Immature natural killer cell (primary cell): ENCODE results near the gene ACTA1. TPM values are rescaled to one million over a fixed set of nuclear protein-coding genes. Genes with fewer than 3 reads are reported as not detected.

Source experiments
- DNase-seq, 3 donors: peaks; one replicate each; pipeline ENCODE4 v3.0.0; 2022; ENCODE audit warnings: mixed read lengths in 1 of 3
- H3K27ac Mint-ChIP-seq, 6 donors: one replicate each; pipeline ENCODE4 v1.8.0; 2020; ENCODE audit warnings: mixed read lengths in 6 of 6, mild to moderate bottlenecking in 5 of 6, inconsistent platforms in 4 of 6, moderate library complexity in 3 of 6
- H3K27me3 Mint-ChIP-seq, 3 donors: one replicate each; pipeline ENCODE4 v1.8.0; 2020 to 2021; ENCODE audit warnings: low read depth in 3 of 3, mild to moderate bottlenecking in 3 of 3, mixed read lengths in 3 of 3, moderate library complexity in 3 of 3, inconsistent platforms in 1 of 3
- H3K36me3 Mint-ChIP-seq, 3 donors: one replicate each; pipeline ENCODE4 v1.8.0; 2020; ENCODE audit warnings: mixed read lengths in 3 of 3, inconsistent platforms in 2 of 3, mild to moderate bottlenecking in 2 of 3
- H3K4me1 Mint-ChIP-seq, 2 donors: one replicate each; pipeline ENCODE4 v1.8.0; 2020; ENCODE audit warnings: inconsistent platforms in 2 of 2, mild to moderate bottlenecking in 2 of 2, mixed read lengths in 2 of 2, moderate library complexity in 1 of 2
- H3K4me3 Mint-ChIP-seq, 5 donors: one replicate each; pipeline ENCODE4 v1.8.0; 2020; ENCODE audit warnings: mild to moderate bottlenecking in 5 of 5, mixed read lengths in 5 of 5, inconsistent platforms in 3 of 5, moderate library complexity in 3 of 5
- H3K9me3 Mint-ChIP-seq, 6 donors: one replicate each; pipeline ENCODE4 v1.8.0; 2020; ENCODE audit warnings: mild to moderate bottlenecking in 6 of 6, mixed read lengths in 6 of 6, inconsistent platforms in 4 of 6, moderate library complexity in 3 of 6
- polyA plus RNA-seq, 3 donors: library from polyadenylated mRNA; unstranded; fragments of 300-500 nt; fragmentation: Illumina TruSeq; gene quantifications; one replicate each; pipeline ENCODE4 v1.2.3, GENCODE V29; 2021

The ACTA1 gene
- polyA plus RNA-seq, 3 donors from 2014 or later, result not detected

- Mint-ChIP-seq H3K9me3 (no peaks in the 10 kb centered on the region), H3K36me3 (peaks cover 32 to 62% (median 35%) of the 10 kb centered on the region in 3 donors)
Observed at GRCh38 chr1:229457436-229457835, 23.5 kb upstream of the ACTA1 start.

GRCh38 chr1:229456016-229456415 is 22.1 kb upstream of the ACTA1 start:
- H3K36me3 Mint-ChIP-seq, result peaks cover 28 to 54% (median 31%) of the 10 kb centered on the region in 3 donors
- H3K27ac Mint-ChIP-seq, result peak overlapping the region in 2 of 6 donors; percentile 4 to 36
- no peaks in the 10 kb centered on the region for H3K9me3 Mint-ChIP-seq

More at GRCh38 chr1:229457436-229457835, 23.5 kb upstream of the ACTA1 start:
- H3K4me1 Mint-ChIP-seq, result peaks cover 0 to 9% of the 10 kb centered on the region in 2 donors
- no peak for DNase-seq
- H3K27ac Mint-ChIP-seq, result no peak overlapping the region
- peaks cover 0 to 1% (median 0%) of the 10 kb centered on the region in 3 donors for H3K27me3 Mint-ChIP-seq
- H3K4me3 Mint-ChIP-seq, result no peak overlapping the region

GRCh38 chr1:229454056-229454455 is 20.2 kb upstream of the ACTA1 start:
- H3K27me3 Mint-ChIP-seq, result no peaks in the 10 kb centered on the region
- DNase-seq, result no peak
- peaks cover 19 to 46% (median 24%) of the 10 kb centered on the region in 3 donors for H3K36me3 Mint-ChIP-seq
- H3K27ac Mint-ChIP-seq, result no peak overlapping the region
- peaks cover 0 to 9% of the 10 kb centered on the region in 2 donors for H3K4me1 Mint-ChIP-seq
- no peaks in the 10 kb centered on the region for H3K9me3 Mint-ChIP-seq
- H3K4me3 Mint-ChIP-seq, result no peak overlapping the region

More at GRCh38 chr1:229456016-229456415, 22.1 kb upstream of the ACTA1 start:
- peaks cover 0 to 1% (median 0%) of the 10 kb centered on the region in 3 donors for H3K27me3 Mint-ChIP-seq
- H3K4me3 Mint-ChIP-seq, result no peak overlapping the region
- no peak for DNase-seq
- H3K4me1 Mint-ChIP-seq, result peaks cover 0 to 9% of the 10 kb centered on the region in 2 donors

- no peak overlapping the region for H3K4me3 Mint-ChIP-seq
- no peak overlapping the region for H3K27ac Mint-ChIP-seq
- H3K9me3 Mint-ChIP-seq, result no peaks in the 10 kb centered on the region
- peaks cover 0 to 9% of the 10 kb centered on the region in 2 donors for H3K4me1 Mint-ChIP-seq
- H3K27me3 Mint-ChIP-seq, result no peaks in the 10 kb centered on the region
- no peak for DNase-seq
- H3K36me3 Mint-ChIP-seq, result peaks cover 19 to 50% (median 27%) of the 10 kb centered on the region in 3 donors
Observed at GRCh38 chr1:229452956-229453801, 19.3 kb upstream of the ACTA1 start.

GRCh38 chr1:229448845-229449244 is 15.0 kb upstream of the ACTA1 start:
- DNase-seq, result no peak
- Mint-ChIP-seq H3K27me3 (peaks cover 0 to 2% (median 0%) of the 10 kb centered on the region in 3 donors), H3K27ac (peak overlapping the region in 2 of 6 donors; percentile 14 to 39), H3K36me3 (peaks cover 17 to 47% (median 27%) of the 10 kb centered on the region in 3 donors), H3K4me1 (no peaks in the 10 kb centered on the region), H3K4me3 (no peak overlapping the region), H3K9me3 (no peaks in the 10 kb centered on the region)

- no peak for DNase-seq
- H3K4me3 Mint-ChIP-seq, result no peak overlapping the region
- no peak overlapping the region for H3K27ac Mint-ChIP-seq
- peaks cover 17 to 46% (median 25%) of the 10 kb centered on the region in 3 donors for H3K36me3 Mint-ChIP-seq
- no peaks in the 10 kb centered on the region for H3K4me1 Mint-ChIP-seq
- H3K27me3 Mint-ChIP-seq, result peaks cover 0 to 2% (median 0%) of the 10 kb centered on the region in 3 donors
- H3K9me3 Mint-ChIP-seq, result no peaks in the 10 kb centered on the region
Observed at GRCh38 chr1:229448354-229448753, 14.5 kb upstream of the ACTA1 start.

DNA sequence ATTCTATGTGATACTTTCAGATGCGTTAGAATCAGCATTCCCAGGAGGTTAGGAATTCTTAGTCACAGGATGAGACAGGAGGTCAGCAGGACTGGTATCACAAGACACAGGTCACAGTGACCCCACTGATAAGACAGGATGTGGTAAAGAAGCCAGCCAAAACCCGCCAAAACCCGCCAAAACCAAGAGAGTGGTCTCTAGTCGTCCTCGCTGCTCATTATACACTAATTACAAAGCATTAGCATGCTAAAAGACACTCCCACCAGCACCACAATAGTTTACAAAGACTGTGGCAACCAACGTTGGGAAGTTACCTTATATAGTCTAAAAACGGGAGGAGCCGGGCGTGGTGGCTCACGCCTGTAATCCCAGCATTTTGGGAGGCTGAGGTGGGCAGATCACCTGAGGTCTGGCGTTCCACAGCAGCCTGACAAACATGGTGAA is 13.9 kb upstream of the ACTA1 start:
- DNase-seq, result no peak
- Mint-ChIP-seq H3K27me3 (peaks cover 0 to 2% (median 0%) of the 10 kb centered on the region in 3 donors), H3K4me1 (no peaks in the 10 kb centered on the region), H3K4me3 (no peak overlapping the region), H3K36me3 (peaks cover 17 to 46% (median 23%) of the 10 kb centered on the region in 3 donors), H3K9me3 (no peaks in the 10 kb centered on the region), H3K27ac (peak overlapping the region in 2 of 6 donors; percentile 14 to 34)

GRCh38 chr1:229445828-229446227 is 11.9 kb upstream of the ACTA1 start:
- no peak overlapping the region for H3K4me3 Mint-ChIP-seq
- H3K27me3 Mint-ChIP-seq, result peaks cover 0 to 2% (median 0%) of the 10 kb centered on the region in 3 donors
- no peaks in the 10 kb centered on the region for H3K4me1 Mint-ChIP-seq
- H3K27ac Mint-ChIP-seq, result no peak overlapping the region
- DNase-seq, result no peak
- H3K9me3 Mint-ChIP-seq, result no peaks in the 10 kb centered on the region
- H3K36me3 Mint-ChIP-seq, result peaks cover 20 to 49% (median 23%) of the 10 kb centered on the region in 3 donors

GRCh38 chr1:229440851-229441537 is 7.1 kb upstream of the ACTA1 start:
- Mint-ChIP-seq H3K27me3 (peaks cover 0 to 4% (median 3%) of the 10 kb centered on the region in 3 donors), H3K36me3 (peaks cover 9 to 40% (median 10%) of the 10 kb centered on the region in 3 donors), H3K4me3 (no peak overlapping the region), H3K4me1 (no peaks in the 10 kb centered on the region), H3K9me3 (no peaks in the 10 kb centered on the region), H3K27ac (peak overlapping the region in 1 of 6 donors; percentile 48)
- DNase-seq, result no peak

GRCh38 chr1:229438021-229438420 is 4.1 kb upstream of the ACTA1 start:
- peaks cover 4 to 27% (median 7%) of the 10 kb centered on the region in 3 donors for H3K36me3 Mint-ChIP-seq
- no peaks in the 10 kb centered on the region for H3K4me1 Mint-ChIP-seq
- H3K4me3 Mint-ChIP-seq, result no peak overlapping the region
- no peak for DNase-seq
- peaks cover 0 to 2% (median 0%) of the 10 kb centered on the region in 6 donors for H3K9me3 Mint-ChIP-seq
- peaks cover 6 to 16% (median 7%) of the 10 kb centered on the region in 3 donors for H3K27me3 Mint-ChIP-seq
- H3K27ac Mint-ChIP-seq, result peak overlapping the region in 1 of 6 donors; percentile 37

- no peak for DNase-seq
- H3K27ac Mint-ChIP-seq, result no peak overlapping the region
- H3K9me3 Mint-ChIP-seq, result peaks cover 0 to 2% (median 0%) of the 10 kb centered on the region in 6 donors
- peaks cover 7 to 16% (median 8%) of the 10 kb centered on the region in 3 donors for H3K27me3 Mint-ChIP-seq
- H3K4me3 Mint-ChIP-seq, result no peak overlapping the region
- H3K36me3 Mint-ChIP-seq, result peaks cover 4 to 27% (median 7%) of the 10 kb centered on the region in 3 donors
- H3K4me1 Mint-ChIP-seq, result no peaks in the 10 kb centered on the region
Observed at GRCh38 chr1:229437443-229437842, 3.5 kb upstream of the ACTA1 start.

DNA sequence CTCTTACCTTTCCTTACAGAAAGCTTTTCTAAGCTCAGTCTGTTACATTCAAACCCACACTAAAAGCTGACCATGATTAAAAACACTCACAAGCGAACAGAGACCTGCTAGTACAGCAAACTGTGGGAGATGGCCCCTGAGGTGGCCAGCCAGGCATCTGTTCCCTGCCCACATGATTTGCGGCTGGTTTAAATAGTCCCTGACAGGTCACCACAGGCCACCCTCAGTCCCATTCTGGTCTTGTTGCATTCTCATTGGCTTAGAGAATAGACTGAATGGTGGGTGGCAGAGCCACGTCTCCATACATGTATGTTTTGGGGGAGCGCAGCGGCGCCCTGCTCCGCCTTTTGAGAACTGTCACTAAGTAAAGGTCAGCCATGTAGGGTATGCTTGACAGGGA is 2.3 kb upstream of the ACTA1 start:
- H3K9me3 Mint-ChIP-seq, result peaks cover 0 to 2% (median 0%) of the 10 kb centered on the region in 6 donors
- no peak overlapping the region for H3K4me3 Mint-ChIP-seq
- peaks cover 5% of the 10 kb centered on the region in 2 donors for H3K4me1 Mint-ChIP-seq
- no peak overlapping the region for H3K27ac Mint-ChIP-seq
- H3K27me3 Mint-ChIP-seq, result peaks cover 12 to 19% (median 16%) of the 10 kb centered on the region in 3 donors
- H3K36me3 Mint-ChIP-seq, result peaks cover 4 to 17% (median 6%) of the 10 kb centered on the region in 3 donors
- no peak for DNase-seq

DNA sequence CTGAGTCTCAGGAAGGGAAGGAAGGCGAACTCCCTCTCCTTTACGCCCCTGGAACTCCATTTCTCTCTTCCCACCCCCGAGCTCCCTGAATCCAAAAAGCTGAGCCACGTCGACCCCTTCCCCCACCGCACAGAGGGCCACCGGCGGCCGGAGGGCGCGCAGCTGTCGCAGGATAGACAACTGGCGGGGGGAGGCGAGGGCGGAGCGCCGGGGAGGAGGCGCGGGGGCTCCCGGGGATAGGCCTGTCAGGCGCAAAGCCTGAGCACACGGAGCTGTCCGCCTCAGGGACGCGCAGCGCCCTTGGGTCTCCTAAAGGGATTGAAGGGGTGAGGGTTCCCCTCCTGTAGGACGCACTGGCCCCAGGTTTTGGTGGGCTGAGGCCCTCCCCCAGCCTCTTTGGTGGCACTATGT is 752 bp upstream of the ACTA1 start:
- Mint-ChIP-seq H3K4me1 (peaks cover 11 to 14% of the 10 kb centered on the region in 2 donors), H3K9me3 (peaks cover 0 to 2% (median 0%) of the 10 kb centered on the region in 6 donors), H3K27me3 (peaks cover 16 to 33% (median 22%) of the 10 kb centered on the region in 3 donors), H3K4me3 (no peak overlapping the region), H3K27ac (no peak overlapping the region), H3K36me3 (peaks cover under 1 to 5% (median 4%) of the 10 kb centered on the region in 3 donors)
- DNase-seq, result no peak
